GM18520 (cell line): ENCODE measurements around the gene JMJD6.
"Not testable (repeated sequence)": the region's sequence is repeated elsewhere in the genome, so short reads cannot be mapped to it uniquely, and the experiment has no call there.

Experiments used
- ATAC-seq: cut with Tn5 transposase; IDR thresholded peaks from one replicate; pipeline ENCODE4 v1.9.1; 2021; ENCODE audit not compliant: unreplicated experiment

The JMJD6 gene

GRCh38 chr17:76737082-76737675 lies 10.8 kb upstream of the JMJD6 start, which contains the start of gene SRSF2:
Gene SRSF2 (minus strand): TSS chr17:76737331. CDS start chr17:76737160, 171 bp downstream.
- peak; percentile 58 for ATAC-seq

DNA sequence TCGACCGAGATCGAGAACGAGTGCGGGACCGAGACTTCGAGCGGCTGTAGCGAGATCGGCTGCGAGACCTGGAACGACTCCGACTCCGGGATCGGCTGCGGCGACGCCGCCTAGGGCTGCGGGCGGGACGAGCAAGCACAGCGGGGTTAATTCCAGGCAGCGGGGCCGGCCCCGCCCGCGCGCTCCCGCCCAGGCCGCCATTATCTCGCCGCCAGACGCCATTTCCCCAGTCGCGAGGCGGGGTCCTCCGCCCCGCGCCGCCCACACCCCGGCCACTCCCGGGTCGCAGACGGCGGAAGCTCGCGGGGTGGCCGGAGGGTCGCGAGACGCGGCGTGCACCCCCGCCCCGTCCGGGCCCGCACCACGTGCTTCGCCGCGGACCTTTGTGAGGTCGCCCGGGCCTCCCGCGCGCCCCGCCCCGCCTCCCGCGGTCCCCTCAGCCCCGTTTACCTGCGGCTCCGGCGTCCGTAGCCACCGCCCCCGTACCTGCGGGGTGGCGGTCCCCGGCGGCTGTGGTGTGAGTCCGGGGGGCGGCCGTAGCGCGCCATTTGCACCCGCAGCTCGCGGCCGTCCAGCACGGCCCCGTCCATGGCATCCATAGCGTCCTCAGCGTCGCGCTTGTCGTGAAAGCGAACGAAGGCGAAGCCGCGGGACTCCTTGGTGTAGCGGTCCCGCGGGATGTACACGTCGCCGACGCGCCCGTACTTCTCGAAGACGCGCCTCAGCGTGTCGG lies 10.1 kb upstream of the JMJD6 start:
- peak; percentile 13 for ATAC-seq

GRCh38 chr17:76735586-76736348 lies 9.4 kb upstream of the JMJD6 start:
- no peak for ATAC-seq

DNA sequence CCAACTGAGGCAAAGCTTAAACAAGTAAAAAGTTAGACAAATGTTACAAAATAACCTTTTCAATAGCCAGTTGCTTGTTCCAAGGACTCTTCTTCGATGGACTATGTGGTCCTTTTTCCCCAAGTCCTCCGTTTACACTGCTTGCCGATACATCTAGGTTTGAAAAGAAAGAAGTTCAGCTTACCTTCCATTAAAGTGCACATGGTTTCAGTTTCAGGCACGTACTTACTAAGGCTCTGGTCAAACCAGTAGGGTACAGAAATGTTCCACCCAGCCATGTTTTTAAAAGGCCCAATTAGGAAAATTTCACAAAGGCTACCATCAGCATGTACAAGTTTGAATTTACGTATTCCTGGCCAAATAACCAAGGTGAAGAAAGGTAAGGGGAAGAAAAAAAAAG lies 8.6 kb upstream of the JMJD6 start:
- no peak for ATAC-seq

DNA sequence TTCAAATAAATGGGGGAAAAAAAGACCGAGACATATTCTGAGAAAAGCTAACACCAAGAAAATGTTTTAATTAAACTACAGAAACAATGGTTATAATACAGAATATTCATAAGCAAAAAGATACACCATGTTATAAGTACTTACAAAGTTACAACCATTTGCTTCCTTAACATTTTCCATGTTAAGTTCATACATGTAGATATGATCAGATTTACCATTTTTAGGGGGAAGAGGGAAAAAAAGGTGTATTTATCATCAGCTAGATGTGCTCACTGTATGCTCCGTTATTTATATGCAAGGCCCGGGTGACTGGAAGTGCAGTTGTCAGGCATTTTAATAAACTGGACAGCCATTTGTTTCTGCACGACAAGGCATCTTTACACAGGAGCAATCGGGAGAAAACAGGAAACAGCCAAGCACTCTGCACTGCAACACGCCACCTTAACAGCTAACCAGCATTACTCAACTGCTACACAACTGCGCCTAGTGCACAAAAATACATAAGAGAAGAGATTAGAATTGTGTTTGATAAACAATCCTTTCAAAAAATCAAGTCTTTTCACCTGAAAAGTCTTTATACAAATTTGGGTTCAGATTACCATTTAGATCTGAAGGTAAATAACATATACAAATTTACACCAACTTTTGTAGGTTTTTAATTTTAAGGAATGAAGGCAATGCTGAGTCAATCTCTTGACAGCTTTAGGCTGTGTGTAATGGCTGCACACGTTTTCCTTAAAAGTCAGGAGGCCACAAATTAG lies 7.9 kb upstream of the JMJD6 start:
- no peak for ATAC-seq

- ATAC-seq, result no peak
Observed at GRCh38 chr17:76733618-76733957, 7.2 kb upstream of the JMJD6 start.

DNA sequence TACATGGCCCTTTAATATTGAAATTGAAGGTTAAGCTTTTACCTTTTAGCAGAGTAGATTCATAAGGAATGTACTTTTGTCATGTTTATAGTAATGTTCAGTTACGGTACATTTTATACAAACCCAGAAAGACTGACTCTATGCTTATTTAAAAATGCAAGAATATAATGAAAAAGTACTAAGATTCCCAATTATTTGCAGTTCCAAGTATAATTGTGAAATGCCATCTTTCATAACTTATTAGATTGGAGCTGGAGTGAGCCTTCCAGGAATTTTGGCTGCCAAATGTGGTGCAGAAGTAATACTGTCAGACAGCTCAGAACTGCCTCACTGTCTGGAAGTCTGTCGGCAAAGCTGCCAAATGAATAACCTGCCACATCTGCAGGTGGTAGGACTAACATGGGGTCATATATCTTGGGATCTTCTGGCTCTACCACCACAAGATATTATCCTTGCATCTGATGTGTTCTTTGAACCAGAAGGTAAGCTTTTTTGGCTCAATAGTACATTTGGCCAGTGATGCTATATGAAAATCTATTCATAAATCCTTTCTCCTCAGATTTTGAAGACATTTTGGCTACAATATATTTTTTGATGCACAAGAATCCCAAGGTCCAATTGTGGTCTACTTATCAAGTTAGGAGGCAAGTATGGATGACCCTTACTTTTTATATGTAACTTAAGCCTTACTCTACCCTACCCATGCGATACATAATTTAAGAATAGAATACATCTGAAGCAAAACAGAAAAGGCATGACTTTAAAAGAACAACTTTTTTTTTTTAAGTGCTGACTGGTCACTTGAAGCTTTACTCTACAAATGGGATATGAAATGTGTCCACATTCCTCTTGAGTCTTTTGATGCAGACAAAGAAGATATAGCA lies 6.6 kb upstream of the JMJD6 start:
- ATAC-seq, result no peak

GRCh38 chr17:76731800-76732733 lies 5.7 kb upstream of the JMJD6 start:
- not testable (repeated sequence) for ATAC-seq

DNA sequence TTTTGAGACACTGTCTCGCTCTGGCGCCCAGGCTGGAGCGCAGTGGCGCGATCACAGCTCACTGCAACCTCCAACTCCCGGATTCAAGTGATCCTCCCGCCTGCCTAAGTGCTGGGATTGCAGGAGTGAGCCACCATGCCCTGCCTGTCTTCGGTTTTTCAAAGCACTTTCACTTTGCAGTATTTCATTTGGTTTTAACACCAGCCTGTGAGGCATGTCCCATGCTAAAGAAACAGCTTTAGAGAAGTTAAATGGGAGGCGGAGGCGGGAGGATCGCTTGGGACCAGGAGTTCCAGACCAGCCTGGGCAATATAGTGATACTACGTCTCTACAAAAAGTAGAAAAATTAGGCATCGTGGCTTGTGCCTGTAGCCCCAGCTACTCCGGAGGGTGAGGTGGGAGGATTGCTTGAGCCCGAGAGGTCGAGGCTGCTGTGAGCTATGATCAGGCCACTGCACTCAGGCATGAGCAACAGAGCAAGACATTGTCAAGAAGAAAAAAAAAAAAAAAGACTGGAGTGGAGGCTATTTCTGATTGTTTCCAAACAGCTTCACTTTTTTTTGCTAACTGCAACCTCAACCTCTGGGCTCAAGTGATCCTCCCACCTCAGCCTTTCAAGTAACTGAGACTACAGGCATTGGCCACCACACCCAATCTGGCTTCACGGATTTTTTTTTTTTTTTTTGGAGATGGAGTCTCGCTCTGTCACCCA lies 1.5 kb upstream of the JMJD6 start:
- no peak for ATAC-seq

DNA sequence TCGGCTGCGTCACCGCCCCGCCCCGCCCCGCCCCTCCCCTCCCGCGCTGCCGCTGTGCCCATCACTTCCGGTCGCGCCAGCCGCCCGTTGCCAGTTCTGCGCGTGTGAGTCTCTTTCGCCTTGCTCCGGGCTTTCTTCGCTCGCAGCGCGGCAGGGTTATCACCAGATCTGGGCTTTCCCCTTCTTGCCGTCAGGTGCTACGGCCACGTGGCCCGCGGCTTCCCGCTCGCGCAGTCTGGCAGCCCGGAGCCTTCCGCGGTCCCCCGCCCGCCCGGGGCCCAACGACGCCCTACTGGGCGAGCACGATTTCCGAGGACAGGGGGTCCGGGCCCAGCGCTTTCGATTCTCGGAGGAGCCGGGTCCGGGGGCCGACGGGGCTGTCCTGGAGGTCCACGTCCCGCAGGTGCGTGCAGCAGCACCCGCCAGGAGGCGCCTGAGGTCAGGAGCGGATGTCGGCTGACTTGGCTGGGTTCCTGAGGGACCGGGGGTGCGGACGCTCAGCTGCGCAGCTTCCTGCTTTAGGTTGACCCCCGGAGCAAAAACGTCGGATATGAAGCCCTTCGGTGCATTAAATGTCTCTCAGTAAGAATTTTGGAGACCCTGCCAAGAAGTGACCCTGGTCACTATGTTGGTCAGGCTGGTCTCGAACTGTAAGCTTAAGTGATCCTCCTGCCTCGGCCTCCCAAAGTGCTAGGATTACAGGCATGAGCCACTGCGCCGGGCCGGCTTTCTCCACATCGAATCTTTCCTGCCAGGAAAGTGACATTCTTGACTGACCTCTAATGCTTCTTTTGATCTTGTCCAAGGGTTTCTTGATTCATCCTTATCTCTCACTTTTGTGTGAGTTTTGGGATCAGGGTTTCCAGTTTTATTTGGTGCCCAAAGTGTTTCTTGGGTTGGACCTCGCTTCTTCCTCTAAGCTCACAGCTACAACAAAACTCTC lies 641 bp upstream of the JMJD6 start, which contains the start of gene METTL23:
Gene METTL23 (plus strand): TSS at position 64 of the 943 bp plus-strand sequence. CDS start 2,872 bp downstream, outside the sequence.
- ATAC-seq, result peak; percentile 32

DNA sequence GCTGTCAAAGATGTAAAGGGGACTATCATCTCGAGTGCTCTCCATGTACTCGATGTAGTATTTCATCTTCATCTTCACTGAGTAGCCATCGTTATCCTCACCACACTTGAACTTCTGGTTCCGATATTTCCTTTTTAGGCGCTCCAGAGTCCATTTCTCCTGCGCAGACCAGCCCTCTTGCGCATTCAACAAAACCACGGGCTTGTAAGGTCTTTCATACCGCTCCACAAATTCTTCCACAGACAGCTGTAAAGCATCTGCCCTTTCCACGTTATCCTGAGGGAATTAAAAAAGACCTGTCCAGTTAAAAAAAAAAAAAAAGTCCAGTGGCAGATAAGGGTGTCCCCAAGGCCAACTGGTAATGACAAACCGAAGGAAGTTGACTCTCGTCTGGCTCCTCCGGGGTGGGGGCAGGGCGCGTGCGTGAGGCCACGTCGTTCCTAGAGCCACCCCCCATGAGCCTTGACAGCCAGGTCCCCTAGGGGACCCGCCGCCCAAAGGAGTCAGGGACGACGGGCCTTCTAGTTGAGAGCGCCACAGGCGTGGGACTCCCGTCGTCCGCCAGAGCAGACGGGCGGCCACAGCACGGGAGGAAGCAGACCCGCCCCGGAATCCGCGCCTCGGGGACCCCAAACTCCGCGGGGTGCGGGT lies 701 bp downstream of the JMJD6 start:
- ATAC-seq, result peak; percentile 1

- no peak for ATAC-seq
Observed at GRCh38 chr17:76723812-76724211, 2.6 kb downstream of the JMJD6 start.

DNA sequence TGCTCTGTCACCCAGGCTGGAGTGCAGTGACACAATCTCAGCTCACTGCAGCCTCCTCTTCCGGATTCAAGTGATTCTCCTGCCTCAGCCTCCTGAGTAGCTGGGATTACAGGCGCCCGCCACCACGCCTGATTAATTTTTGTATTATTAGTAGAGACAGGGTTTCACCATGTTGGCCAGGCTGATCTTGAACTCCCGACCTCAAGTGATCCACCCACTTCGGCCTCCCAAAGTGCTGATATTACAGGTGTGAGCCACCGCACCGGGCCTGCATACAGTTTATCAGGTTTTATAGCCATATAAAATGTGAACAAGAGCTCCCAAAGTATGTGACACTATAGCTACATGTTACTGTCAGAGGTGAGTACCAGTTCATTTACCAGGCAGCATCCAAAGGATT lies 3.4 kb downstream of the JMJD6 start:
- not testable (repeated sequence) for ATAC-seq

DNA sequence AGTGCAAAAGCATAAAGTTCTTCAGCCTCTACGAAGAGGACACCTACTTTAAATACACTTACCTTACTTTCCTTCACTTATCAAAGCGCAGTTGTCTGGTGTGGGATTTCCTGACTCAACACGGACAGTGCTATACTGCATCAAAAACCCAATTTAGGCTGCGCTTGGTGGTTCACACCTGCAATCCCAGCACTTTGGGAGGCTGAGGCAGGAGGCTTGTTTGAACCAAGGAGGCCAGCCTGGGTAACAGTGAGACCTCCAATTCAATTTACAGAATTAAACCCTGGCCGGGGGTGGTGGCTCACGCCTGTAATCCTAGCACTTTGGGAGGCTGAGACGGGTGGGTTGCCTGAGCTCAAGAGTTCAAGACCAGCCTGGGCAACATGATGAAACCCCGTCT lies 4.1 kb downstream of the JMJD6 start:
- no peak for ATAC-seq

DNA sequence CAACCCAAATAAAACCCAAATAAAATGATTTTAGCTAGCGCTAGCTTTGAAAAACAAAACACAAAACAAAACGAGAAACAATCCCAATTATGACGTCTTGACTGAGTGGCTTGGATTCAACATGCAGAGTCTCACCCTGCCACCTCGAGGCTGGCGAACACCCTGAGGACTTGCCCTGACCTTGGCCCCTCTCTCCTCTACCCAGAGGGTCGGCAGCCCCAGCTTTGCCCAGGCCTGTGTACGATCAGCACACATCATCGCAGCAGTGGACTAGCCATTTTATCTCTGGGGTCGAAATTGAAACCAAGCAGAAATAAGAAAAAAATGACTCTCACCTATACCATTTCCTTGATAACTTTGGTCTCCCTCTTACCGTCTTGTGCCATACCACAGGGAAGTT lies 4.9 kb downstream of the JMJD6 start:
- ATAC-seq, result no peak

DNA sequence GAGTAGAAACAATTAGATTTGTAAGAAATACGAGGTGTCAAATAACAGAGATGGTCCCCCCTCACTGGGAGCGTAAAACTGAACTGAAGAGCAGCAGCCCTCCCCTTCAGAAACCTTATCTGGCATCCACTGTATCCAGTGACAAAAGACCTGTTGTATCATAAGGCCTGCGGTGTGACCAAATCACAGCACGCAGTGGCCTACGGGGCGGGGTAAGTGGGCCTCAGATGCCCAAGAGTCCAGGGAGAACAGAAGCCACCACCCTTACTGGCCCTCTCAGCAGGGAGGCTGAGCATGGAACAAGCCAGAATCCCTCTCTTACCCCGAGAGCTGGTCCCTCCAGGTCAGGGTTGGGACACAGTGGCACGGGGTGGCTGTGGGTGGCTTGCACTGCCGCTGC lies 5.5 kb downstream of the JMJD6 start:
- ATAC-seq, result no peak

- no peak for ATAC-seq
Observed at GRCh38 chr17:76720211-76720610, 6.2 kb downstream of the JMJD6 start.
